GM13977 (cell line): ENCODE measurements around the gene FHIT.

Source experiments
- DNase-seq: peaks from one replicate; pipeline ENCODE4 v3.0.0; 2012; ENCODE audit warnings: low spot score
- in situ Hi-C: fragments of 300-500 bp; cut with MboI; formaldehyde crosslinking; loops from one replicate; pipeline ENCODE4 v1.12.0; 2022; ENCODE audit warnings: low sequenced_read_pairs, low pct_unique_long_range_greater_than_20kb, mixed read lengths, inconsistent platforms; ENCODE audit not compliant: unreplicated experiment
- TF ChIP-seq, protein P1 (sequence below): IDR thresholded peaks from 2 replicates; pipeline ENCODE4 v1.5.1; 2012; ENCODE audit warnings: mild to moderate bottlenecking, control low read depth; ENCODE audit not compliant: insufficient read depth; ENCODE audit errors: extremely low read depth, missing control alignments

The FHIT gene

DNA sequence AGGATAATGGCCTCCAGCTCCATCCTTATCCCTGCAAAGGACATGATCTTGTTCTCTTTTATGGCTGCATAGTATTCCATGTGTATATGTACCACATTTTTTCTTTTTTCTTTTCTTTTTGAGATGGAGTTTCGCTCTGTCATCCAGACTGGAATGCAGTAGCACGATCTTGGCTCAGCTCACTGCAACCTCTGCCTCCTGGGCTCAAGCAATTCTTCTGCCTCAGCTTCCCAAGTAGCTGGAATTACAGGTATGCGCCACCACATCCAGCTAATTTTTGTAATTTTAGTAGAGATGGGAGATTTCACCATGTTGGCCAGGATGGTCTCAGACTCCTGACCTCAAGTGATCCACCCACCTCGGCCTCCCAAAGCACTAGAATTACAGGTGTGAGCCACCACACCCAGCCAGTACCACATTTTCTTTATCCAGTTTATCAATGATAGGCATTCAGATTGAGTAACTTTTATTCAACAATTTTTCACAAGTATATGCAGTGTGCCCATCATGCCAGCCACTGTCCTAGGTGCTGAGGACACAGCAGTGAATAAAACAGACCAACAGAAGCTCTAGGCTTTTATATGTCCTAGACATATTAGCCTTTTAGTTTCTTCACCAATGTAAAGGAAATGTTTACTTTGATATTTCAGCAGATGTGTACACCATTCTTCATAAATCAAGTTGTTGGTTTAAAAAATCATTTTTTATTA, 815.2 kb downstream of the FHIT start:
- DNase-seq: no peak
- in situ Hi-C loops: no loop called here
- TF ChIP-seq, protein P1, sequence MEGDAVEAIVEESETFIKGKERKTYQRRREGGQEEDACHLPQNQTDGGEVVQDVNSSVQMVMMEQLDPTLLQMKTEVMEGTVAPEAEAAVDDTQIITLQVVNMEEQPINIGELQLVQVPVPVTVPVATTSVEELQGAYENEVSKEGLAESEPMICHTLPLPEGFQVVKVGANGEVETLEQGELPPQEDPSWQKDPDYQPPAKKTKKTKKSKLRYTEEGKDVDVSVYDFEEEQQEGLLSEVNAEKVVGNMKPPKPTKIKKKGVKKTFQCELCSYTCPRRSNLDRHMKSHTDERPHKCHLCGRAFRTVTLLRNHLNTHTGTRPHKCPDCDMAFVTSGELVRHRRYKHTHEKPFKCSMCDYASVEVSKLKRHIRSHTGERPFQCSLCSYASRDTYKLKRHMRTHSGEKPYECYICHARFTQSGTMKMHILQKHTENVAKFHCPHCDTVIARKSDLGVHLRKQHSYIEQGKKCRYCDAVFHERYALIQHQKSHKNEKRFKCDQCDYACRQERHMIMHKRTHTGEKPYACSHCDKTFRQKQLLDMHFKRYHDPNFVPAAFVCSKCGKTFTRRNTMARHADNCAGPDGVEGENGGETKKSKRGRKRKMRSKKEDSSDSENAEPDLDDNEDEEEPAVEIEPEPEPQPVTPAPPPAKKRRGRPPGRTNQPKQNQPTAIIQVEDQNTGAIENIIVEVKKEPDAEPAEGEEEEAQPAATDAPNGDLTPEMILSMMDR: no peak

DNA sequence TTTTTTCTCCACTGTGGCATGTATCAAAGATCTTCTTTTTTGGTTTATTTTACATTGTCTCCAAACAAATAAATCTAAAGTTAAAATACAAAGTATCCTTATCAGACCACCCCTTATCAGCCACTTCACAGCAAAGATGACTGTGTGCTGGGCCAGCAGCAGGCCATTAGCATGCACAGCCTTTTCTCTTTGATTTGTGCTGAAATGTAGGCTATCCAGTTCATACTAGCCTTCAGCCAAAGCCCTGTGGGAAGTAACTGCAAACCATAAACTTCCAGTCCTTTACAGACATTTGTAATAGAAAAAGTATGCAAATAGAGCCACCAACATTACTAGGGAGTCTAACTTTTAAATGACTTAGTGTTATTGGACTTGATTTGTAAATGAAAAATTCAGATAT, 816.3 kb downstream of the FHIT start:
- no peak for DNase-seq
- TF ChIP-seq, protein P1: no peak
- in situ Hi-C loops: no loop called here

DNA sequence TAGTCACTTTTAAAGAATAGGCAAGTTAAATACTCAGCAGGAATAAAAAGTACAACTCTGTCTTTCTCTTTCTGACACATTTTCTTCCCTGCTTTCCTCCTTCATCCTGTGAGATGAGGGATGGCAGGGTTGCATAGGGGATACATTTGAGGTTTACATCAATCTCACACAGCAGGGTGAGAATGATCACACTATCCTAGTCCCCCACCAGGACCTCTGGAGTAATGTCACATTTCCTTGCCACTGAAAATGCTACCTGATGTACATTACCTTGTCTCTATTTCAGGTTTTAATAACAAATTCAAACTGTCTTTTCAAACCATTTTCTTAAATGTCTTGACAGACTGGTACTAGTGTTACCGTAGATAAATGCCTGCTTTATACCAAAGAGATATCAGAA, 816.9 kb downstream of the FHIT start:
- in situ Hi-C loops: no loop called here
- TF ChIP-seq, protein P1: no peak

DNA sequence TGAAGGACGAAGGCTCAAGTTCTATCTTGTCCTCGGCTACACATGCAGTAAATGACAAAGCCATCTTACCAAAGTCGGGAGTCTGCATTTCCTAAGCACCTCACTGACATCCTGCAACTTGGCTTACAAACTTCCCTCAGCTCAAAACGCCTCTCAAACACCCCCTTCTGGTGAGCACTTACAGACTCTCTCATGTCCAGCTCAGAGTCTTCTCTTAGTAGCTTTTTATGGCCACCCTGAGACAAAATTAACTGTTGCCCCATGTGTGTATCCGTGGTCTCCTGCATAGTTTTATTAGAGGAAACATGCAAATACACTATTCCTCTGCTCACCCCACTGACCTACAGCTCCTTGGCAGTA, 819.7 kb downstream of the FHIT start:
- no peak for DNase-seq
- TF ChIP-seq, protein P1: no peak
- in situ Hi-C loops: no loop called here

More for the DNA sequence above, 816.9 kb downstream of the FHIT start:
- no peak for DNase-seq

DNA sequence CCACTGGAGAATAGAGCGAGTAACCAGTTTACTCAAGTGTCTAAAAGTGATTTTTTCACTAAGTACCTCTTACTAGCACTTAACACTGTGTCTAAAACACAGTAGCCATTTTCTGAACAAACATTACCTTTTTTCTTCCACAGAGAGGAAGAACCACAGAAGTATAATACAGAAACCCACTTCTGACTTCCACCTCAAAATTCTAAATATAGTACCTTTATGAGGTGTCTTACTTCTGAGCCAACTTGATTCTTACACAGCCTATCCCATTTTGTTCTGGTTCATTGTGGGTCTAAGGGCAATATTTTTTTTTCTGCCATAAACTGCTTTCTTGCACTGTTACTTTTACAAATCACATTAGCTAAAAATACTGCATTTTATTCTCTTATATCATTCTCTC, 821.0 kb downstream of the FHIT start:
- in situ Hi-C loops: no loop called here
- no peak for DNase-seq
- TF ChIP-seq, protein P1: no peak

- TF ChIP-seq, protein P1: no peak
- in situ Hi-C loops: no loop called here
These were observed 824.1 kb downstream of the FHIT start for GRCh38 chr3:60427109-60427508.

DNA sequence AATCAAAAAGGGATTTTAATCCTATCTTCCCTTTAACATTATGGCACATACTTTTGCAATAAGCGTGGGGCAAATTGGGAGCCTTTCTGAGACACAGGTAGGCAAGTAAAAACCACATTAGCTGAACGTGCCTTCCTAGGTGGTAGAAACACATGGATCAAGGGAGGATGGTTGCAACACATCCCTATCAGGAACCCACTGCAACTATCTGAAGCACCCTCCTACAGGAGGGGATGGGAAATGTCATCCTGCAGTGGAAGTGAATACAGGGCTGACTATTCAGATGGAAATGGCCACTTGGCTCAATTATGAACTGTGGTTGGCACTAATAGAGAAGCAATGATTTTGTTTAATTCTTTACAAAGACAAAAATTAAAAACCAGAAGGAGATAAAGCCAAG, 826.3 kb downstream of the FHIT start:
- in situ Hi-C loops: no loop called here
- no peak for DNase-seq
- TF ChIP-seq, protein P1: no peak

More at GRCh38 chr3:60427109-60427508, 824.1 kb downstream of the FHIT start:
- no peak for DNase-seq
